CD4-positive, CD25-positive, alpha-beta regulatory T cell (primary cell): ENCODE measurements around the gene ADCY7. TPM values are rescaled to one million over a fixed set of nuclear protein-coding genes. Genes with fewer than 3 reads are reported as not detected.
"Not testable (repeated sequence)": the region's sequence is repeated elsewhere in the genome, so short reads cannot be mapped to it uniquely, and the experiment has no call there.

Experiments
- ATAC-seq, 2 donors: fragments of 150-1000 bp; cut with Tn5 transposase; one replicate each; pipeline ENCODE4 v1.10.0; 2021; ENCODE audit warnings: low read depth in 2 of 2, moderate number of reproducible peaks in 2 of 2, moderate library complexity in 1 of 2
- DNase-seq, 3 donors: peaks; one replicate each; pipeline versions ENCODE4 v3.0.0 to v3.0.0-alpha.2; 2012 to 2022; ENCODE audit warnings: mixed read lengths in 1 of 3
- H3K27ac ChIP-seq: one replicate; pipeline ENCODE4 v1.7.0; 2013; ENCODE audit warnings: mild to moderate bottlenecking, low read length; ENCODE audit not compliant: insufficient read depth, poor library complexity, severe bottlenecking
- H3K27me3 ChIP-seq: one replicate; pipeline ENCODE4 v1.7.0; 2013; ENCODE audit warnings: low read length; ENCODE audit not compliant: control insufficient read depth, insufficient read depth
- H3K36me3 ChIP-seq: one replicate; pipeline ENCODE4 v1.7.0; 2013; ENCODE audit warnings: mild to moderate bottlenecking, low read length, moderate library complexity; ENCODE audit not compliant: control insufficient read depth, insufficient read depth
- H3K4me1 ChIP-seq: 2 replicates; pipeline ENCODE4 v1.7.0; 2013; ENCODE audit warnings: mild to moderate bottlenecking, low read length; ENCODE audit not compliant: insufficient read depth, control insufficient read depth, poor library complexity, severe bottlenecking
- H3K4me3 ChIP-seq: one replicate; pipeline ENCODE4 v1.7.0; 2013; ENCODE audit warnings: low read depth, mild to moderate bottlenecking, low read length, moderate library complexity
- H3K9me3 ChIP-seq, 2 experiments: 1 replicate in 1 of 2; 2 replicates in 1 of 2; pipeline ENCODE4 v1.7.0; 2013; ENCODE audit warnings: low read length in 2 of 2, mild to moderate bottlenecking in 1 of 2, moderate library complexity in 1 of 2; ENCODE audit not compliant: control insufficient read depth in 2 of 2
- H3K27ac Mint-ChIP-seq, 3 donors: one replicate each; pipeline ENCODE4 v1.8.0; 2020 to 2022; ENCODE audit warnings: mild to moderate bottlenecking in 3 of 3, mixed read lengths in 3 of 3, moderate library complexity in 2 of 3
- H3K27me3 Mint-ChIP-seq: one replicate; pipeline ENCODE4 v1.8.0; 2022; ENCODE audit warnings: mild to moderate bottlenecking, mixed read lengths
- H3K36me3 Mint-ChIP-seq: one replicate; pipeline ENCODE4 v1.8.0; 2020; ENCODE audit warnings: mixed read lengths
- H3K4me1 Mint-ChIP-seq, 4 donors: one replicate each; pipeline ENCODE4 v1.8.0; 2020 to 2022; ENCODE audit warnings: mixed read lengths in 4 of 4, mild to moderate bottlenecking in 1 of 4
- H3K4me3 Mint-ChIP-seq, 4 donors: one replicate each; pipeline ENCODE4 v1.8.0; 2020 to 2022; ENCODE audit warnings: mild to moderate bottlenecking in 4 of 4, mixed read lengths in 4 of 4, moderate library complexity in 3 of 4
- H3K9me3 Mint-ChIP-seq, 7 donors: one replicate each; pipeline ENCODE4 v1.8.0; 2020 to 2022; ENCODE audit warnings: mixed read lengths in 7 of 7, mild to moderate bottlenecking in 3 of 7, moderate library complexity in 2 of 7
- polyA plus RNA-seq, 4 donors: library from polyadenylated mRNA; unstranded; fragments of 300-500 nt; fragmentation: Illumina TruSeq; gene quantifications; one replicate each; pipeline ENCODE4 v1.2.3, GENCODE V29; 2021
- total RNA-seq: library from RNA; stranded (reverse); gene quantifications from one replicate; pipeline ENCODE4 v1.2.3, GENCODE V29; 2022

Gene ADCY7
- total and polyA plus RNA-seq, 5 donors from 2014 or later, result 33.1 to 233 (median 50.2) TPM

- Mint-ChIP-seq H3K9me3 (peaks cover 0 to 2% (median 0%) of the 10 kb centered on the region in 7 donors), H3K4me3 (peak overlapping the region; percentile 37 to 83 (median 58)), H3K4me1 (peaks cover 33 to 61% (median 53%) of the 10 kb centered on the region in 4 donors), H3K27me3 (no peaks in the 10 kb centered on the region), H3K36me3 (peaks cover 48% of the 10 kb centered on the region), H3K27ac (peak overlapping the region; percentile 89 to 94 (median 93))
- ATAC-seq (peak; percentile 70 to 74), DNase-seq (peak; percentile 54 to 82 (median 62))
- peaks cover 55% of the 10 kb centered on the region for H3K4me1 ChIP-seq
- no peaks in the 10 kb centered on the region for H3K9me3 ChIP-seq
- H3K36me3 ChIP-seq, result peaks cover 25% of the 10 kb centered on the region
- H3K27ac ChIP-seq, result peak overlapping the region; percentile 90
- H3K27me3 ChIP-seq, result no peaks in the 10 kb centered on the region
- H3K4me3 ChIP-seq, result peak overlapping the region; percentile 16
These were observed 69.0 kb downstream of the ADCY7 start for GRCh38 chr16:50335196-50335958.

DNA sequence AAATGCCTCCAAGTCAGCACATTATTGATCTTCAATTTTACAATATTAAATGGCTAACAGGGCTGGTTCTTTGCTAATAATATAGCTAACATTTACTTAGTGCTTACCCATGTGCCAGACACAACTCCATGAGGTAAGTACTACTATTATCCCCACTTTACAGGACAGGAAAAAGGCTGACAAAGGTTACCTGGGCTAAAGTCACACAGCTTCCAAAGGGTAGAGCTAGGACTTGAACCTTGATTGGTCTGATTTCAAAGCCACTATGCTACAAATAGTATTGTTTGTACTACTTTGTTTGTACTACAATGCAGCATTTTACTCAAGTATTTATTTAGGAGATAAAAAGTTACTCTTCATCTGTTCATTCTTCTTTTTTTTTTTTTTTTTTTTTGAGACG lies 70.5 kb downstream of the ADCY7 start:
- Histone ChIP-seq H3K27me3 (no peaks in the 10 kb centered on the region), H3K27ac (peak overlapping the region; percentile 90), H3K9me3 (no peaks in the 10 kb centered on the region), H3K4me3 (no peak overlapping the region), H3K36me3 (peaks cover 31% of the 10 kb centered on the region), H3K4me1 (peaks cover 55% of the 10 kb centered on the region)
- peak overlapping the region; percentile 86 to 94 (median 93) for H3K27ac Mint-ChIP-seq
- ATAC-seq (no peak), DNase-seq (no peak)
- H3K9me3 Mint-ChIP-seq, result peaks cover 0 to 2% (median 0%) of the 10 kb centered on the region in 7 donors
- H3K4me1 Mint-ChIP-seq, result peaks cover 31 to 53% (median 49%) of the 10 kb centered on the region in 4 donors
- H3K4me3 Mint-ChIP-seq, result peak overlapping the region in 3 of 4 donors; percentile 73 to 94 (median 86)
- no peaks in the 10 kb centered on the region for H3K27me3 Mint-ChIP-seq
- H3K36me3 Mint-ChIP-seq, result peaks cover 44% of the 10 kb centered on the region

DNA sequence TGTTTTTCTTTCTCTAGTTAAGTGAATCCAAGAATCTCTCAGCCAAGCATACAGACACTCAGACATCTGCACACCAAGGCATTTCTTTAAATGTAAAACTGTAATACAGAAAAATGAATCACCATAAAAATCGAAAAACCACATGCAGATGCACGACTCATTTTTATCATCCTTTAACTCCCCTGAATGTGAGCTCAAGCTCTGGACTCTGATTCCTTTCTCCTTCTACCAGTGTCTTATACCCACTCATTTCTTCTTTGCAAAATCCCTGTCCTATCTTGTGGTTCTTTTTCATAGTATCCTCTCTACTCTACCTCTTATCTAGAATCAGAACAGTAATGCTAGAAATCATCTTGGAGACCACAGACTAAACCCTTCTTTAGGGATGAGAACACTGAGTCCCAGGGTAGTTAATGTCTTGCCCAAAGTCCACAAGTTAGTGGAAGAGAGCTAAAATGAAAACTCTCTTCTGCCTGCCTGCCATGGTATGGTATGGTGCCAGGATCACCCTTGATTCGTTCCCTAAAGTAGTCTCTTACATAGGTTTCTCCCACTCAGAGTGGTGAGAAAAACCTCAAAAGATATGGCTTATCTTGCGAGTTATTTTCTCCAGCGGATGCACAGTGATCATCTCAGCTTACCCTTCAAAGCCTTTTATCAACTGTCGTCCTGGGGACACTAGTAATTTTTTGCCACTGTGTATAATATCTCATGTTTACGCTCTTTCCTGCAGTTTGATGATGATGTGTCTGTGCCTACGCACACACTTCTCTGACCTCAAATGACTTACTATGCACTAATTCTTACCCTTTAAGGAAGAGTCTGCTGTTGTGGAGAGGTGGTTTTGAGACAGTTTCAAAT lies 72.2 kb downstream of the ADCY7 start:
- peaks cover 25% of the 10 kb centered on the region for H3K36me3 ChIP-seq
- Mint-ChIP-seq H3K36me3 (peaks cover 35% of the 10 kb centered on the region), H3K27me3 (no peaks in the 10 kb centered on the region), H3K9me3 (peaks cover 0 to 2% (median 0%) of the 10 kb centered on the region in 7 donors), H3K4me3 (peak overlapping the region; percentile 22 to 89 (median 35)), H3K27ac (peak overlapping the region; percentile 86 to 95 (median 94)), H3K4me1 (peaks cover 31 to 54% (median 44%) of the 10 kb centered on the region in 4 donors)
- H3K27ac ChIP-seq, result peak overlapping the region; percentile 90
- DNase-seq, result peak; percentile 37 to 78 (median 67)
- ATAC-seq, result peak; percentile 80 to 85
- no peaks in the 10 kb centered on the region for H3K27me3 ChIP-seq
- no peaks in the 10 kb centered on the region for H3K9me3 ChIP-seq
- H3K4me1 ChIP-seq, result peaks cover 55% of the 10 kb centered on the region
- H3K4me3 ChIP-seq, result peak overlapping the region; percentile 59

DNA sequence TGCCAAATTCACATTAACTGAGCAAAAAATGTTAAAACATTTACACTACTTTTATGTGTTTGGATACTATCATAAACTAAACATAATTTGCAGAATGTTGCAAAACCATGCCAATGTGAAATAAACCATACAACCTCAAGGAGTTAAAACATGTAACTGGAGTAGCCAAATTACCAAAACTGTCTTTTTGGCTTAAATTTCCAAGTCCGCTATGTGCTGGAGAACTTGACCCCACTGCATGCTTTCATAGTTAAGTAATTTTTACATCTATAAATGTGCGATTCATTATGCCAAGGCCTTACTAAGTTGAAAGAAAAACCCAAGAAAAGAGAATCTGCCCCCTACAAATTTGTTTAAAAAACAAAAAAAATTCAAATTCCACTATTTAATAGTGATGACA lies 74.2 kb downstream of the ADCY7 start:
- DNase-seq (no peak), ATAC-seq (no peak)
- peaks cover 25% of the 10 kb centered on the region for H3K36me3 ChIP-seq
- Mint-ChIP-seq H3K27me3 (no peaks in the 10 kb centered on the region), H3K36me3 (peaks cover 33% of the 10 kb centered on the region), H3K27ac (peak overlapping the region in 1 of 3 donors; percentile 68), H3K4me3 (no peak overlapping the region), H3K4me1 (peaks cover 19 to 42% (median 36%) of the 10 kb centered on the region in 4 donors), H3K9me3 (no peaks in the 10 kb centered on the region)
- H3K9me3 ChIP-seq, result no peaks in the 10 kb centered on the region
- H3K27ac ChIP-seq, result peak overlapping the region; percentile 30
- no peak overlapping the region for H3K4me3 ChIP-seq
- peaks cover 40% of the 10 kb centered on the region for H3K4me1 ChIP-seq
- H3K27me3 ChIP-seq, result no peaks in the 10 kb centered on the region

DNA sequence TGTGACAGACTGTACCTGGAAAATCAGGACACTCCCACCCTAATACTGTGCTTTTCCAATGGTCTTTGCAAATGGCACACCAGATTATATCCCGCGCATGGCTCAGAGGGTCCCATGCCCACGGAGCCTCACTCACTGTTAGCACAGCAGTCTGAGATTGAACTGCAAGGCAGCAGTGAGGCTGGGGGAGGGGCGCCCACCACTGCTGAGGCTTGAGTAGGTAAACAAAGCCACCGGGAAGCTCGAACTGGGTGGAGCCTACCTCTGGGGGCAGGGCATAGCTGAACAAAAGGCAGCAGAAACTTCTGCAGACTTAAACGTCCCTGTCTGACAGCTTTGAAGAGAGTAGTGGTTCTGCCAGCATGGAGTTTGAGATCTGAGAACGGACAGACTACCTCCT lies 77.2 kb downstream of the ADCY7 start:
- not testable (repeated sequence) for H3K27me3 ChIP-seq, H3K27ac ChIP-seq, DNase-seq, H3K27me3 Mint-ChIP-seq, H3K9me3 ChIP-seq, H3K27ac Mint-ChIP-seq, H3K4me3 ChIP-seq, ATAC-seq, H3K9me3 Mint-ChIP-seq, H3K4me3 Mint-ChIP-seq
- peaks cover 25% of the 10 kb centered on the region for H3K36me3 ChIP-seq
- H3K4me1 ChIP-seq, result peaks cover 12% of the 10 kb centered on the region
- H3K36me3 Mint-ChIP-seq, result peaks cover 49% of the 10 kb centered on the region
- peaks cover 10 to 35% (median 22%) of the 10 kb centered on the region in 4 donors for H3K4me1 Mint-ChIP-seq

DNA sequence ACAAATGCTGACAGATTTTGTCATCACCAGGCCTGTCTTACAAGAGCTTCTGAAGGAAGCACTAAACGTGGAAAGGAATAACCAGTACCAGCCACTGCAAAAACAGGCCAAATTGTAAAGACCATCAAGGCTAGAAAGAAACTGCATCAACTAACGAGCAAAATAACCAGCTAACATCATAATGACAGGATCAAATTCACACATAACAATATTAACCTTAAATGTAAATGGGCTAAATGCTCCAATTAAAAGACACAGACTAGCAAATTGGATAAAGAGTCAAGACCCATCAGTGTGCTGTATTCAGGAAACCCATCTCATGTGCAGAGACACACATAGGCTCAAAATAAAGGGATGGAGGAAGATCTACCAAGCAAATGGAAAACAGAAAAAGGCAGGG lies 78.9 kb downstream of the ADCY7 start:
- H3K27ac Mint-ChIP-seq, result not testable (repeated sequence)

DNA sequence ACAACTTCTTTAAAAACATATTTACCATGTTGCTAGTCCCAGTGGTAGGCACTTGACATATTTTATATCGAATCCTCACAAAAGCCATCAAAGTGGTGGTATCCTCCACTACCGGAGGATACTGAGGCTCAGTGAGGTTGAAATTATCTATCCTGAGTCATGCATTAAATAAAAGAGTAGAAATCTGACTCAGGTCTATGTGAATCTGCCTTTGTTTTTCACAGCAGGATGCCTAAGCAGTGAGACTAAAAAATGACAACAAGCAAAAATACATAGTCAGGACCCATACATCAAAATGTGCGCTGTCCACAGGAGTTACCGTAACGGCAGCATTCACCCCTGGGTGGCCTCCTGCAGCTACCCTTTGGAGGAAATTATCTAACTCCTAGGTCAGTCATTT lies 84.8 kb downstream of the ADCY7 start:
- Histone ChIP-seq H3K27me3 (no peaks in the 10 kb centered on the region), H3K4me1 (peaks cover 6% of the 10 kb centered on the region), H3K27ac (no peak overlapping the region), H3K9me3 (no peaks in the 10 kb centered on the region), H3K36me3 (peaks cover 36% of the 10 kb centered on the region), H3K4me3 (no peak overlapping the region)
- Mint-ChIP-seq H3K4me1 (peaks cover 17 to 28% (median 21%) of the 10 kb centered on the region in 4 donors), H3K9me3 (peaks cover 0 to 4% (median 0%) of the 10 kb centered on the region in 7 donors), H3K4me3 (no peak overlapping the region), H3K36me3 (peaks cover 52% of the 10 kb centered on the region), H3K27me3 (no peaks in the 10 kb centered on the region), H3K27ac (no peak overlapping the region)
- ATAC-seq, result no peak
- DNase-seq, result no peak

More for the DNA sequence above, 78.9 kb downstream of the ADCY7 start:
- H3K27ac ChIP-seq, DNase-seq, H3K27me3 Mint-ChIP-seq, H3K4me1 ChIP-seq, H3K27me3 ChIP-seq, H3K9me3 Mint-ChIP-seq, ATAC-seq, H3K4me3 ChIP-seq, H3K9me3 ChIP-seq, H3K4me3 Mint-ChIP-seq: not testable (repeated sequence)
- H3K36me3 ChIP-seq, result peaks cover 35% of the 10 kb centered on the region
- Mint-ChIP-seq H3K36me3 (peaks cover 57% of the 10 kb centered on the region), H3K4me1 (peaks cover 6 to 27% (median 16%) of the 10 kb centered on the region in 4 donors)
